Kidney tubule cell (primary cell): ENCODE measurements around the gene SPATA2.
A peak's percentile ranks its signal among the peaks of the same experiment; 100 is the strongest.

Experiments
- DNase-seq: peaks from one replicate; pipeline ENCODE4 v3.0.0-alpha.2; 2018; ENCODE audit warnings: low spot score

SPATA2 gene

DNA sequence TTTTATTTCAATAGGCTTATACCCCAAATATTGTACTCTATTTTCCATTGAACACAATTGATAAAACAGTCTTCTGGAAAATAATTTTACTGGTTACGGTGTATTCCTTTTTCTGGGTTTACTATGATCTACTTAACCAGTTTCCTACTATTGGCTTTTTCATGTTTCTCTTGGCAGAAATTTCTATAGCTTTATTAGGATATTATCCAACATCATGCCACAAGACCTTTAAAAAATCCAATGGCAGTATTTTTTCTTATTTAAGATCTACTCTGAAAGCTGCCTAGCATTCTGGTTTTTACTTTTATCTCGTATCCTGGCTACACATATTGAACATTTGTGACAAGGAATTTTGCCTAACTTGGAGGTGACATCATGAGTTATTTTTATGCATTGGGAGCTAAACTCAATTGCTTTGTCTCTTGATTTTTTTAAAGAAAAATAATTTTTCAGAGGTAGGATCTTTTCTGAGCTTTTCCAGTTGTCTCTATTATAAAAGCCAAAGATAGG, 57.2 kb downstream of the SPATA2 start:
- DNase-seq, result no peak

DNA sequence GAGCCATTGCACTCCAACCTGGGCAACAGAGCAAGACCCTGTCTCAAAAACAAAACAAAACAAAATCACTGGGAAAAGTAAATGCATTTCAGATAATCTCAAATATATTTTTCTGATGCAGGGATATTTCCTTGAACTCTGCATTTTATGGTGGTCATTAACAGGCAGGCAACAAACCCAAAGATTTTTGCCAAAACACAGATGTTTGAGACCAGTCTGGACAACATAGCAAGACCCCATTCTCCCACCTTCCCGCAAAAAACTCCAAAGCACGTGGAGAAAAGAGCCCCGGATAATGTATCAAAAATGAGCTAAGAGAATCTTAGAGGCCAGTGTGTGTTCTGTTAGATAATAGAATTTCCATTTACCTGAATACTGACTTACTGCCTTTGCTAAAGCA, 58.4 kb downstream of the SPATA2 start:
- DNase-seq, result no peak

DNA sequence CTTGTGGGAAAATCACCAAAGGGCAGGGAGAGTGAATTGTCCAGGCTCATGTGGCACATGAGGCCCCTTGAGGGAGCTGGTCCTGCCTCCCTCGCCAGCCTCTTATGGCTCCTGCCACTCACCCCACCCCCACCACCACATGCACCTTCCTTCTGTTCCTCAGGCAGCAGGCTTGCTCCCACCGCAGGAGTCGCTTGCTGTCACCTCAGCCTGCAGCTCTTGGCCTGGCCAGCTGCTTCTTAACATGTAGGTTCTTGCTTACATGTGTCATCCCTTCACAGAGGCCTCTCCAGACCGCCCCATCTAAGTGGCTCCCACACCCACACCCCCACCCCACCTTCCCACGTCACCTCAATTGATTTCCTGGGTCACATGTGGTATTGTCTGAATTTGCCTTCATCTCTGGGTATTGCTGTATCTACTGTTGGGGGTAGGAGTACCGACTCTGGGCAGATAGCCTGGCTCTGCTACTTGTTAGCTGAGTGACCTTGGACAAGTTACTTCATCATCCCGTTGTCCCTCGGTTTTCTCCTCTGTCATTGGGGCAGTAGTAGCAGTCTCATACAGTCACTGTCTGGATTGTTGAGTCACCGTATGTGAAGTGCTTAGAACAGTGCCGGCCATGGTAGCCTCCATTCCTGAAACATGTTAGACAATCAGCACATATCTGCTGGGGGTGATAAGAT, 61.0 kb downstream of the SPATA2 start:
- no peak for DNase-seq

DNA sequence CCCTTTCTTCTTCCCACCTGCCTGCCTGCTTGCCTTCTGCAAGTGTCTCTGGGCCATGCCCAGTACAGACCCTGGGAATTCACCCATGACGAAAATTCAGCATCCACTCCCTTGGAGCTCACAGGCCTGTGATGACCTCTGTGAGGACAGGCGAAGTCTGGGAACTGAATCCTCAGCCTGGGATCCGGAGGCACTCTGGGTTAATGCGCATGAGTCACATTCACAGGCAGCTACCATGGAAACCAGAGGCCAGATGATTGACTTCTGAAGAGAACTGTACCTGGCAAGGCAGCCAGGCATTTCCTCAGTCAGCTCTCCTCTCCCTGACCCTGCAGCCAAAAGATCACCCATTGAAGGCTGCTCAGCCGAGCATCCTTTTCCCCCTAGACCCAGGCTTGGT, 61.7 kb downstream of the SPATA2 start:
- peak; percentile 90 for DNase-seq
